ENCODE results near the gene IL37. TPM values are rescaled to one million over a fixed set of nuclear protein-coding genes. Genes with fewer than 3 reads are reported as not detected.
"Not testable (repeated sequence)": the region's sequence is repeated elsewhere in the genome, so short reads cannot be mapped to it uniquely, and the experiment has no call there.

The IL37 gene
- total RNA-seq, 1 donor from 2014 or later: not detected

DNA sequence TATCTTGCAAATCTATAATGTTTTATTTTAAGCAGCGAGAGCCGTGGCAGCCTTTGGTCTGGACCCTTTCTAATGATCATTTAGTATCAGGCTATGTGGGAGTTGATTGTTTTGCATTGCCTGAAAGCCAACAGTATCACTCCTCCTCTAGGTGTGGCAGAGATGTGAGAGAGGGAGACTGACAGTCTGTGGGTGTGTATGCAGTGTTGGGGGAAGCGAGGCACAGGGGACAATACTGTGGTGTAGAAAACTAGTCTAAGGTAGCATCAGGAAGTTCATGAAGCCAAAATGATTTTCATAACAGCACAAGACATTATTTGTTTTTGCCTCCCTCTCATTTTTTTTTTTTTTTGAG lies 13.4 kb upstream of the IL37 start:
- H3K4me1 ChIP-seq (ENCODE audit: insufficient read depth, low read length): no peaks in the 10 kb centered on the region
- H4K20me1 ChIP-seq (ENCODE audit: insufficient read depth, low read length): no peaks in the 10 kb centered on the region
- no peak overlapping the region for H3K4me2 ChIP-seq (ENCODE audit: low read length)
- no peak overlapping the region for H3K27ac ChIP-seq (ENCODE audit: low read depth, low read length)
- Mint-ChIP-seq H3K4me1 (ENCODE audit: low read depth, unreplicated experiment) (no peaks in the 10 kb centered on the region), H3K27me3 (ENCODE audit: low read depth, unreplicated experiment) (peaks cover 5% of the 10 kb centered on the region), H3K36me3 (ENCODE audit: low read depth, unreplicated experiment) (no peaks in the 10 kb centered on the region), H3K4me3 (ENCODE audit: unreplicated experiment) (no peak overlapping the region), H3K27ac (ENCODE audit: unreplicated experiment) (no peak overlapping the region), H3K9me3 (ENCODE audit: unreplicated experiment) (peaks cover 1% of the 10 kb centered on the region)
- TF ChIP-seq EZH2 (IDR thresholded peaks at IDR 0.05; ENCODE audit: insufficient read depth, low read length): no peak
- TF ChIP-seq, protein P1, sequence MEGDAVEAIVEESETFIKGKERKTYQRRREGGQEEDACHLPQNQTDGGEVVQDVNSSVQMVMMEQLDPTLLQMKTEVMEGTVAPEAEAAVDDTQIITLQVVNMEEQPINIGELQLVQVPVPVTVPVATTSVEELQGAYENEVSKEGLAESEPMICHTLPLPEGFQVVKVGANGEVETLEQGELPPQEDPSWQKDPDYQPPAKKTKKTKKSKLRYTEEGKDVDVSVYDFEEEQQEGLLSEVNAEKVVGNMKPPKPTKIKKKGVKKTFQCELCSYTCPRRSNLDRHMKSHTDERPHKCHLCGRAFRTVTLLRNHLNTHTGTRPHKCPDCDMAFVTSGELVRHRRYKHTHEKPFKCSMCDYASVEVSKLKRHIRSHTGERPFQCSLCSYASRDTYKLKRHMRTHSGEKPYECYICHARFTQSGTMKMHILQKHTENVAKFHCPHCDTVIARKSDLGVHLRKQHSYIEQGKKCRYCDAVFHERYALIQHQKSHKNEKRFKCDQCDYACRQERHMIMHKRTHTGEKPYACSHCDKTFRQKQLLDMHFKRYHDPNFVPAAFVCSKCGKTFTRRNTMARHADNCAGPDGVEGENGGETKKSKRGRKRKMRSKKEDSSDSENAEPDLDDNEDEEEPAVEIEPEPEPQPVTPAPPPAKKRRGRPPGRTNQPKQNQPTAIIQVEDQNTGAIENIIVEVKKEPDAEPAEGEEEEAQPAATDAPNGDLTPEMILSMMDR (IDR thresholded peaks at IDR 0.05; ENCODE audit: insufficient read depth, low read depth, low read length): no peak
- no peaks in the 10 kb centered on the region for H3K9me3 ChIP-seq (ENCODE audit: insufficient read depth, low read depth, low read length)
- no peak overlapping the region for H3K9ac ChIP-seq (ENCODE audit: low read length)
- H3K27me3 ChIP-seq (ENCODE audit: insufficient read depth, low read length): no peaks in the 10 kb centered on the region
- no peak overlapping the region for H3K4me3 ChIP-seq (ENCODE audit: insufficient read depth, low read depth, low read length)
- H3K36me3 ChIP-seq (ENCODE audit: insufficient read depth, low read length): no peaks in the 10 kb centered on the region
- no peak overlapping the region for H2AFZ ChIP-seq (ENCODE audit: low read depth, low read length)
- no peak for DNase-seq (ENCODE audit: low read depth)
- FAIRE-seq: no peak
- H3K79me2 ChIP-seq (ENCODE audit: insufficient read depth, low read length): no peaks in the 10 kb centered on the region

DNA sequence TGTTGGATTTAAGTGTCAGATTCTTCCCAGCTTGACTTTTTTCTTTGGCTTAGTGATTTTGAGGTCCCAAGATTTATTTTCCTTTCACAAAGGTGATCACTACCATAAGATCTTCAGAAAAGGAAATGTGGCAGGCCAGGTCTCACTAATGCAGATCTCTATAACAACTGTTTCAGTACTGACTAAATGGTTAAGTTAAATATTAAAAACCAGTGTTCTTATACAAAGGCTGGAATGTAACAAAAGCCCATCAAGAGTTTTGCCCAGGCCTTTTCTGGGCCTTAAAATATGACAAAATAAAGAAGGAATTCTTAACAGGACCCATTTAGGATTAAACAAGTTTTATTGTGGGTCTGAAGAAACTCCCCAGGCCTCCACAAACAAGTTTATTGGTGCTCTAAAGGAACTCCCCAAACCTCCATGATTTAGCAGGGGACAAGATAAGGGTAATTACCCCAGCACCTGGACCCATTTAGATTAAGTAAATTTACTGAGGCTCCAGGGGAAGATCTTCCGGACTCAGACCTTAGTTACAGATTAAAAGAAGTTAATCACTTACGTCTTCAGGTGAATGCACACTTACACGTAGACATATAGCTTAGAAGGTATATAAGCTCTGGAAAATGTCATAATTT lies 9.4 kb upstream of the IL37 start:
- FAIRE-seq; H3K36me3 Mint-ChIP-seq (ENCODE audit: low read depth, unreplicated experiment); H3K27ac Mint-ChIP-seq (ENCODE audit: unreplicated experiment); H2AFZ ChIP-seq (ENCODE audit: low read depth, low read length); H3K4me1 ChIP-seq (ENCODE audit: insufficient read depth, low read length); H3K4me3 ChIP-seq (ENCODE audit: insufficient read depth, low read depth, low read length); DNase-seq (ENCODE audit: low read depth); H3K79me2 ChIP-seq (ENCODE audit: insufficient read depth, low read length); H4K20me1 ChIP-seq (ENCODE audit: insufficient read depth, low read length); H3K9ac ChIP-seq (ENCODE audit: low read length); H3K4me3 Mint-ChIP-seq (ENCODE audit: unreplicated experiment); H3K9me3 ChIP-seq (ENCODE audit: insufficient read depth, low read depth, low read length); H3K36me3 ChIP-seq (ENCODE audit: insufficient read depth, low read length); H3K9me3 Mint-ChIP-seq (ENCODE audit: unreplicated experiment); H3K27ac ChIP-seq (ENCODE audit: low read depth, low read length); H3K4me2 ChIP-seq (ENCODE audit: low read length); H3K4me1 Mint-ChIP-seq (ENCODE audit: low read depth, unreplicated experiment); H3K27me3 ChIP-seq (ENCODE audit: insufficient read depth, low read length): not testable (repeated sequence)
- peaks cover 12% of the 10 kb centered on the region for H3K27me3 Mint-ChIP-seq (ENCODE audit: low read depth, unreplicated experiment)

DNA sequence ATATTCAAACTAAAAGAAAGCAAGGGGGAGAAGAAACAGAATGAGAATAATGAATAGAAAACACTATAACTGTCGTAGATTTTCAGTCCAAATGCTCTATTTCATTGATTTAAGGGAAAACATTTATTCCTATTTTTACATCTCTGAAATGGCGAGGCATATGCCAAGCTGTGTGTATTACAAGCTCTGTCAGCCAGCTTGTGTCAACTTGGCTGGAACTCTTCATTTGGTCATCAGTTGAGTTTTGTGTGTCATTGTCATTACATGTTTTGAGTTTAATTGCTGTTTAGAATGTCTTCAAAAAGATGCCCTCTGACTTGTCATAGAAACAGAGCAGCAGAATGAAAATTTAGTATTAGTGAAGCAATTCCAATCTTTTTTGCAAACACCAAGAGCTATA lies 8.1 kb upstream of the IL37 start:
- H4K20me1 ChIP-seq (ENCODE audit: insufficient read depth, low read length): no peaks in the 10 kb centered on the region
- H3K27me3 Mint-ChIP-seq (ENCODE audit: low read depth, unreplicated experiment): peaks cover 11% of the 10 kb centered on the region
- no peak overlapping the region for H3K27ac ChIP-seq (ENCODE audit: low read depth, low read length)
- H3K4me1 Mint-ChIP-seq (ENCODE audit: low read depth, unreplicated experiment): no peaks in the 10 kb centered on the region
- FAIRE-seq (no peak), DNase-seq (ENCODE audit: low read depth) (no peak)
- no peak overlapping the region for H3K4me3 ChIP-seq (ENCODE audit: insufficient read depth, low read depth, low read length)
- no peak overlapping the region for H3K4me3 Mint-ChIP-seq (ENCODE audit: unreplicated experiment)
- no peak for TF ChIP-seq EZH2 (IDR thresholded peaks at IDR 0.05; ENCODE audit: insufficient read depth, low read length)
- TF ChIP-seq, protein P1 (IDR thresholded peaks at IDR 0.05; ENCODE audit: insufficient read depth, low read depth, low read length): no peak
- H3K4me1 ChIP-seq (ENCODE audit: insufficient read depth, low read length): no peaks in the 10 kb centered on the region
- H3K79me2 ChIP-seq (ENCODE audit: insufficient read depth, low read length): no peaks in the 10 kb centered on the region
- no peak overlapping the region for H2AFZ ChIP-seq (ENCODE audit: low read depth, low read length)
- no peaks in the 10 kb centered on the region for H3K9me3 ChIP-seq (ENCODE audit: insufficient read depth, low read depth, low read length)
- H3K4me2 ChIP-seq (ENCODE audit: low read length): no peak overlapping the region
- H3K9ac ChIP-seq (ENCODE audit: low read length): no peak overlapping the region
- H3K9me3 Mint-ChIP-seq (ENCODE audit: unreplicated experiment): peaks cover 1% of the 10 kb centered on the region
- H3K36me3 Mint-ChIP-seq (ENCODE audit: low read depth, unreplicated experiment): no peaks in the 10 kb centered on the region
- no peak overlapping the region for H3K27ac Mint-ChIP-seq (ENCODE audit: unreplicated experiment)
- no peaks in the 10 kb centered on the region for H3K36me3 ChIP-seq (ENCODE audit: insufficient read depth, low read length)
- H3K27me3 ChIP-seq (ENCODE audit: insufficient read depth, low read length): no peaks in the 10 kb centered on the region
